ENCODE data around the gene HSPA12A. TPM values are rescaled to one million over a fixed set of nuclear protein-coding genes. Genes with fewer than 3 reads are reported as not detected.

Gene HSPA12A
- polyA plus RNA-seq, 1 experiment, result 20.5 TPM

- TF ChIP-seq CTCF (IDR thresholded peaks at IDR 0.05; ENCODE audit: low read depth, low read length), result no peak
- Histone ChIP-seq H3K9me3 (ENCODE audit: control insufficient read depth, insufficient read depth, low read length) (no peaks in the 10 kb centered on the region), H3K27ac (ENCODE audit: low read depth, low read length) (no peak overlapping the region), H3K27me3 (ENCODE audit: control insufficient read depth, insufficient read depth, low read length) (no peaks in the 10 kb centered on the region), H3K4me3 (ENCODE audit: low read depth, low read length) (no peak overlapping the region)
- ChIA-PET CTCF (interaction anchor here (1.3 kb wide), 1 partner anchor 63 kb away, joined by 6 read pairs; no protein-coding TSS in a partner anchor), POLR2A (no interaction called here)
- DNase-seq (ENCODE audit: low read depth, low spot score), result no peak
Observed at GRCh38 chr10:116744885-116745284, 2.5 kb upstream of the HSPA12A start.

- CTCF ChIA-PET, result interaction anchor here (2.2 kb wide), 1 partner anchor 62 kb away, joined by 17 read pairs; no protein-coding TSS in a partner anchor
- H3K9me3 ChIP-seq (ENCODE audit: control insufficient read depth, insufficient read depth, low read length), result no peaks in the 10 kb centered on the region
- TF ChIP-seq CTCF (IDR thresholded peaks at IDR 0.05; ENCODE audit: low read depth, low read length), result no peak
- H3K27ac ChIP-seq (ENCODE audit: low read depth, low read length), result no peak overlapping the region
- H3K27me3 ChIP-seq (ENCODE audit: control insufficient read depth, insufficient read depth, low read length), result no peaks in the 10 kb centered on the region
- no peak overlapping the region for H3K4me3 ChIP-seq (ENCODE audit: low read depth, low read length)
- no peak for DNase-seq (ENCODE audit: low read depth, low spot score)
- POLR2A ChIA-PET, result no interaction called here
Observed at GRCh38 chr10:116744163-116744753, 1.9 kb upstream of the HSPA12A start.

- DNase-seq (ENCODE audit: low read depth, low spot score), result no peak
- Histone ChIP-seq H3K4me3 (ENCODE audit: low read depth, low read length) (peak overlapping the region; percentile 58), H3K9me3 (ENCODE audit: control insufficient read depth, insufficient read depth, low read length) (no peaks in the 10 kb centered on the region), H3K27me3 (ENCODE audit: control insufficient read depth, insufficient read depth, low read length) (no peaks in the 10 kb centered on the region), H3K27ac (ENCODE audit: low read depth, low read length) (peak overlapping the region; percentile 65)
- no peak for TF ChIP-seq CTCF (IDR thresholded peaks at IDR 0.05; ENCODE audit: low read depth, low read length)
- ChIA-PET CTCF (interaction anchor here (1.1 to 2.2 kb wide), 4 partner anchors 44 to 61 kb away, joined by 3 to 17 read pairs (median 8); no protein-coding TSS in a partner anchor), POLR2A (interaction anchor here (1.3 to 1.5 kb wide), 3 partner anchors 27 to 55 kb away, joined by 3 to 9 read pairs (median 6); no protein-coding TSS in a partner anchor)
Observed at GRCh38 chr10:116743266-116744064, 1.1 kb upstream of the HSPA12A start.

GRCh38 chr10:116741391-116742351 lies 695 bp downstream of the HSPA12A start:
- POLR2A ChIA-PET, result interaction anchor here (0.6 to 1.5 kb wide), 4 partner anchors 7 to 53 kb away, joined by 3 to 6 read pairs (median 4); no protein-coding TSS in a partner anchor
- Histone ChIP-seq H3K4me3 (ENCODE audit: low read depth, low read length) (peak overlapping the region; percentile 79), H3K27me3 (ENCODE audit: control insufficient read depth, insufficient read depth, low read length) (no peaks in the 10 kb centered on the region), H3K27ac (ENCODE audit: low read depth, low read length) (peak overlapping the region; percentile 47), H3K9me3 (ENCODE audit: control insufficient read depth, insufficient read depth, low read length) (no peaks in the 10 kb centered on the region)
- no peak for DNase-seq (ENCODE audit: low read depth, low spot score)
- TF ChIP-seq CTCF (IDR thresholded peaks at IDR 0.05; ENCODE audit: low read depth, low read length), result no peak
- CTCF ChIA-PET, result interaction anchor here (0.6 to 2.2 kb wide), 5 partner anchors 44 to 59 kb away, joined by 3 to 17 read pairs (median 7); no protein-coding TSS in a partner anchor
